Transverse colon (tissue), 4 donors: ENCODE results near the gene JARID2. TPM values are rescaled to one million over a fixed set of nuclear protein-coding genes. Genes with fewer than 3 reads are reported as not detected.

Experiments
- DNase-seq: peaks from one replicate; pipeline ENCODE4 v3.0.0-alpha.2; 2019
- H3K27ac ChIP-seq, 4 donors: fragments of 200-600 bp; sonication (generic); 2 replicates each; pipeline ENCODE4 v1.5.1; 2016 to 2018; ENCODE audit warnings: inconsistent platforms in 4 of 4
- H3K27me3 ChIP-seq: fragments of 200-600 bp; sonication (generic); 2 replicates; pipeline ENCODE4 v1.5.1; 2017; ENCODE audit warnings: inconsistent platforms
- H3K36me3 ChIP-seq, 4 donors: fragments of 200-600 bp; sonication (generic); 2 replicates each; pipeline ENCODE4 v1.5.1; 2017 to 2019; ENCODE audit warnings: inconsistent platforms in 4 of 4
- H3K4me1 ChIP-seq, 4 donors: fragments of 200-600 bp; sonication (generic); 2 replicates each; pipeline ENCODE4 v1.5.1; 2017 to 2020; ENCODE audit warnings: inconsistent platforms in 4 of 4
- H3K4me3 ChIP-seq, 4 donors: fragments of 200-600 bp; sonication (generic); 1 replicate in 1 of 4; 2 replicates in 3 of 4; pipeline versions ENCODE4 v1.5.1 to v1.6.1; 2017 to 2019; ENCODE audit warnings: inconsistent platforms in 4 of 4
- H3K9me3 ChIP-seq, 2 donors: fragments of 200-600 bp; sonication (generic); 2 replicates each; pipeline ENCODE4 v1.5.1; 2017 to 2019; ENCODE audit warnings: inconsistent platforms in 2 of 2
- EP300 ChIP-seq: sonication (generic); formaldehyde crosslinking; IDR thresholded peaks from one replicate; pipeline ENCODE4 v1.6.1; 2017; ENCODE audit warnings: antibody characterized with exemption, low read depth
- POLR2A ChIP-seq: fragments of 450-650 bp; IDR thresholded peaks from one replicate; pipeline ENCODE4 v1.6.1; 2016; ENCODE audit warnings: antibody characterized with exemption, mild to moderate bottlenecking, moderate library complexity
- POLR2AphosphoS5 ChIP-seq, 3 donors: sonication (generic); formaldehyde crosslinking; IDR thresholded peaks; one replicate each; pipeline ENCODE4 v1.6.1; 2016; ENCODE audit warnings: antibody characterized with exemption in 3 of 3
- WGBS, 2 donors: methylation state at CpG; one replicate each; pipeline ENCODE4 v1.1.5; 2018; ENCODE audit warnings: low coverage in 1 of 2; 5-methylcytosine and 5-hydroxymethylcytosine counted together
- in situ Hi-C, 4 donors: fragments of 200-750 bp; cut with MboI; loops; one replicate each; pipeline versions ENCODE4 v1.15.0 to v1.15.1; 2017; ENCODE audit warnings: low sequenced_read_pairs in 3 of 4, low pct_ligation_motif_present in 1 of 4, low pct_unique_long_range_greater_than_20kb in 1 of 4
- intact Hi-C: fragments of 100-400 bp; cut with DNase I; formaldehyde crosslinking; loops from one replicate; pipeline ENCODE4 v1.15.1; 2023; ENCODE audit warnings: low total_unique reads
- total RNA-seq, 4 donors: library from RNA; depleted of rRNA; stranded (reverse); fragments of >200 nt; gene quantifications; one replicate each; pipeline ENCODE4 v1.1.0, GENCODE V29; 2016
- TF ChIP-seq, protein P1 (sequence below), 5 experiments: fragments of 200-600 bp in 3 of 5; fragments of 450-650 bp in 2 of 5; sonication (generic) in 3 of 5; IDR thresholded peaks; 1 replicate in 2 of 5; 2 replicates in 3 of 5; pipeline ENCODE4 v1.5.1; 2016 to 2017; ENCODE audit warnings: antibody characterized with exemption in 5 of 5, inconsistent platforms in 3 of 5, mild to moderate bottlenecking in 2 of 5, moderate library complexity in 1 of 5

The JARID2 gene
- total RNA-seq, 4 donors from 2014 or later: 9.4 to 18.7 (median 10.9) TPM

DNA sequence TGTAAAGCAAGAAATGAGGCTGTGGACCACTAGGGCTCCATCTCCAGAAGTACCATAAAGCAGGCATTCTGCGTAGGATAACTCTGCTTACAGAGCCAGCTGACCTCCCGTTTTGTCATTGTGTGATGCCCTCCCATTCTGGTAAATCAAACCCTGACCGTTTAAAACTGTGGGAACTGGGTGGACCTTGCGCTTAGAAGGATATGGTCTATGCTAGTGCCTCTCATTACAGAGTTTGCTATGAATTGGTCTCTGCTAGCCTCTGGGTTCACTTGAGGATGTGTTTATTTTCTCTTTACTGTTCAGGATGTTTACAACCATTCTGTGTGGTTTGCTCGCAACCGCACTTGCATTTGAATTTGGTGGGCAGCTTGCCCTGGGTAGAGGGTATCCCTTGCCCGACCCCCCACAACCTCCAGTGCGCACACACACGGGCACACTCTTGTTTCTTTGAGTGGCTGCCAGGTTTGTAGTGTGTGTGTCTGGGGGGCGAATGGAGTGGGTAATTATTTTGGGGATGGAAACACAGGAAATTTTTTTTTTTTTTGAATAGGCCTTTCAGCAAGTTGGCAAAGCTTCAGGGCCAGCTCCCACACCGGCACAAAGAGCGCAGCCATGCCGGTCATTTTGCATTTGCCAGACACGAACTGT, 198.3 kb downstream of the JARID2 start:
- H3K4me3 ChIP-seq: no peak overlapping the region
- no peaks in the 10 kb centered on the region for H3K9me3 ChIP-seq
- H3K36me3 ChIP-seq: no peaks in the 10 kb centered on the region
- no peaks in the 10 kb centered on the region for H3K27me3 ChIP-seq
- WGBS, 2 donors: 62 to 73% methylated on average over 5 to 14 of the region's 14 CpGs
- no peak for DNase-seq
- intact Hi-C loops: no loop called here
- H3K4me1 ChIP-seq: peaks cover 4 to 74% (median 20%) of the 10 kb centered on the region in 4 donors
- in situ Hi-C loops: loop anchor here in 1 of 4 donors (25.0 kb wide), 1 partner anchor 182 kb away; no protein-coding TSS in a partner anchor
- TF ChIP-seq EP300: no peak
- no peak for TF ChIP-seq POLR2AphosphoS5 (IDR thresholded peaks at IDR 0.05)
- TF ChIP-seq POLR2A: no peak
- TF ChIP-seq, protein P1, sequence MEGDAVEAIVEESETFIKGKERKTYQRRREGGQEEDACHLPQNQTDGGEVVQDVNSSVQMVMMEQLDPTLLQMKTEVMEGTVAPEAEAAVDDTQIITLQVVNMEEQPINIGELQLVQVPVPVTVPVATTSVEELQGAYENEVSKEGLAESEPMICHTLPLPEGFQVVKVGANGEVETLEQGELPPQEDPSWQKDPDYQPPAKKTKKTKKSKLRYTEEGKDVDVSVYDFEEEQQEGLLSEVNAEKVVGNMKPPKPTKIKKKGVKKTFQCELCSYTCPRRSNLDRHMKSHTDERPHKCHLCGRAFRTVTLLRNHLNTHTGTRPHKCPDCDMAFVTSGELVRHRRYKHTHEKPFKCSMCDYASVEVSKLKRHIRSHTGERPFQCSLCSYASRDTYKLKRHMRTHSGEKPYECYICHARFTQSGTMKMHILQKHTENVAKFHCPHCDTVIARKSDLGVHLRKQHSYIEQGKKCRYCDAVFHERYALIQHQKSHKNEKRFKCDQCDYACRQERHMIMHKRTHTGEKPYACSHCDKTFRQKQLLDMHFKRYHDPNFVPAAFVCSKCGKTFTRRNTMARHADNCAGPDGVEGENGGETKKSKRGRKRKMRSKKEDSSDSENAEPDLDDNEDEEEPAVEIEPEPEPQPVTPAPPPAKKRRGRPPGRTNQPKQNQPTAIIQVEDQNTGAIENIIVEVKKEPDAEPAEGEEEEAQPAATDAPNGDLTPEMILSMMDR (IDR thresholded peaks at IDR 0.05): no peak
- H3K27ac ChIP-seq: peak overlapping the region in 2 of 4 donors; percentile 1 to 15

DNA sequence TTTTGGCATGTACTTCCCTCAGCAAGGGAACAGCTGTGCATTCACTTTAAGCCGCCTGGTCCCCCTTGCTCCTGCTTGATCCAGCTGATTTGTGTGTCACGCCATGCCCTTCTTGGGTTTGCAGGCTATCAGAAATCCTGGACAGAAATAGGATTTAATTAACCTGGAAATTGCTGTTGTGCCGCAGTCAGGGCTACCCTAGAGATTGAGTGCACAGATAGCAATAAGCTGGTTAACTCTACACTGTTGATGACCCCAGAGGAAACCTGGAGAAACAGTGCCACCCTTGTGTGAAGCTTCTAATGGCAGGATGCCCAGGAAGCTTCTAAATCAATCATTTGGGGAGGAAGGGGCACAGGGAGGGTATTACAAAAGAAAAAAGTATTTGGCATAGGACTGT, 199.0 kb downstream of the JARID2 start:
- H3K36me3 ChIP-seq: no peaks in the 10 kb centered on the region
- no peak overlapping the region for H3K4me3 ChIP-seq
- 63 to 80% methylated on average over 1 to 3 of the region's 3 CpGs for WGBS, 2 donors
- intact Hi-C loops: no loop called here
- no peaks in the 10 kb centered on the region for H3K9me3 ChIP-seq
- no peak for TF ChIP-seq POLR2AphosphoS5 (IDR thresholded peaks at IDR 0.05)
- TF ChIP-seq, protein P1 (IDR thresholded peaks at IDR 0.05): peak in 2 of 5 experiments; percentile 7
- no peak for TF ChIP-seq EP300
- in situ Hi-C loops: loop anchor here in 1 of 4 donors (25.0 kb wide), 1 partner anchor 183 kb away; no protein-coding TSS in a partner anchor
- no peak overlapping the region for H3K27ac ChIP-seq
- DNase-seq: no peak
- peaks cover 4 to 73% (median 20%) of the 10 kb centered on the region in 4 donors for H3K4me1 ChIP-seq
- H3K27me3 ChIP-seq: no peaks in the 10 kb centered on the region

DNA sequence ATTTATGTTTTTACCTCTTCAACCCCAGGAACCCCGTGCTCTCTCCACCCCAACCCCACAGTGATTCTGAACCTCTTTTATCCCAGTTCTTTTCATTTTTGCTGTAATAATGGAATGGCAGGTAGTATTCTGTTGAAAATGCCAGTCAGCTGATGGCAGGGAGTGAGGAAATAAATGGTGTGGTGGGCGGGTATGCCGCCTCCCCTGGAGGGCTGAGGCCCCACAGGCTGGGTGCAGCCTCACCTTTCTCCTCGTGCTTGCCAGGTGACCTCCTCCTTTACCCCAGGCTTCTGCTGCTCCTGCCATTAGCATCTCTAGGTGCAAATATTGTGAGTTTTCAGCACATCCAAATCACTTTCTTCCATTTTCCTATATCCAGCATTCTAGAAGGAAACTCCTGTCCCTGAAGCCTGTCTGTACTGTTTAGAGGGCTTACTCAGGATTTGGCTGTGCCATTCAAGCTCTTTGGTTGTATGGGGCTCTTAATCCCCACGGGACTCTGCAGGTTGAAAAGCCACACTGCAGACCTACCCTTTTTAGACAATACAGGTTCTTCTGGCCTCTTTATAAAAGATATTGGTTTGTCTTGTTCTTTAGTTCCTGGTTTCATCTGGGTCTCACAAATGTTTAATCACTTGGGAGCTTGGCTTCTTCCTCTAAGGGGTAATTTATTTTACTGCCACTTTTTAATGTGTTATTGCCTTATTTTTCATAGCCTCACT, 201.8 kb downstream of the JARID2 start:
- in situ Hi-C loops: loop anchor here in 1 of 4 donors (25.0 kb wide), 1 partner anchor 185 kb away; no protein-coding TSS in a partner anchor
- WGBS, 2 donors: 44 to 80% methylated on average over 2 to 5 of the region's 5 CpGs
- H3K36me3 ChIP-seq: no peaks in the 10 kb centered on the region
- H3K27me3 ChIP-seq: no peaks in the 10 kb centered on the region
- no peak for DNase-seq
- H3K27ac ChIP-seq: no peak overlapping the region
- no peaks in the 10 kb centered on the region for H3K9me3 ChIP-seq
- H3K4me1 ChIP-seq: peaks cover 0 to 61% (median 16%) of the 10 kb centered on the region in 4 donors
- intact Hi-C loops: no loop called here
- TF ChIP-seq, protein P1 (IDR thresholded peaks at IDR 0.05): no peak
- TF ChIP-seq POLR2AphosphoS5 (IDR thresholded peaks at IDR 0.05) (no peak), EP300 (no peak), POLR2A (no peak)
- H3K4me3 ChIP-seq: no peak overlapping the region

DNA sequence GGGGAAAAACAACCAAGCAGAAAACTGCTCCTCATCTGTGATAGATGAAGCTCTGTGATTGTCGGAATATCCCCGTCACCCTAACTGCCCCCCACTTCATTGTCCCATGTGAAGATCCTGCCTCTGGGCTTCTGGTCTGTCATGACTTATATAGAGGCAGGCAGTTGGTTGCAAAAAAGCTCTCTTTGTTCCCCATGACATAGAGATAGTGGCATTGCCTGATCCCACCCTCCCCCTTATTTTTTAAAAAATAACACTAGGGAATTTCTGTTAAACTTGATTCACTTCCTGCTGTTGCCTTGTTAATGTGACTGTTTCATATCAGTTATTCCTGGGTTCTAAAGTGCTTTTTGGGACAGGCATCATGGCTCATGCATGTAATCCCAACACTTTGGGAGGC, 203.1 kb downstream of the JARID2 start:
- Histone ChIP-seq H3K9me3 (no peaks in the 10 kb centered on the region), H3K4me3 (no peak overlapping the region), H3K27me3 (no peaks in the 10 kb centered on the region), H3K27ac (no peak overlapping the region), H3K4me1 (peaks cover 0 to 60% (median 12%) of the 10 kb centered on the region in 4 donors), H3K36me3 (no peaks in the 10 kb centered on the region)
- in situ Hi-C loops (loop anchor here in 1 of 4 donors (25.0 kb wide), 1 partner anchor 187 kb away; no protein-coding TSS in a partner anchor), intact Hi-C loops (no loop called here)
- DNase-seq: no peak
- TF ChIP-seq POLR2A: no peak
- TF ChIP-seq, protein P1 (IDR thresholded peaks at IDR 0.05): no peak
- no peak for TF ChIP-seq POLR2AphosphoS5 (IDR thresholded peaks at IDR 0.05)
- no peak for TF ChIP-seq EP300
- 96 to 100% methylated on average over 2 of the region's 2 CpGs for WGBS, 2 donors
